COLO668 (cell line): ENCODE data around the gene NKPD1.

Source experiments
- DNase-seq: peaks from one replicate; lab custom pipeline; 2025; ENCODE audit not compliant: unreplicated experiment; lab: John Stamatoyannopoulos, UW

NKPD1 gene

GRCh38 chr19:45141203-45141900 is 19.4 kb downstream of the NKPD1 start:
- DNase-seq, result no peak

- no peak for DNase-seq
These were observed 20.2 kb downstream of the NKPD1 start for GRCh38 chr19:45140533-45140932.

GRCh38 chr19:45140144-45140503 is 20.7 kb downstream of the NKPD1 start:
- no peak for DNase-seq

DNA sequence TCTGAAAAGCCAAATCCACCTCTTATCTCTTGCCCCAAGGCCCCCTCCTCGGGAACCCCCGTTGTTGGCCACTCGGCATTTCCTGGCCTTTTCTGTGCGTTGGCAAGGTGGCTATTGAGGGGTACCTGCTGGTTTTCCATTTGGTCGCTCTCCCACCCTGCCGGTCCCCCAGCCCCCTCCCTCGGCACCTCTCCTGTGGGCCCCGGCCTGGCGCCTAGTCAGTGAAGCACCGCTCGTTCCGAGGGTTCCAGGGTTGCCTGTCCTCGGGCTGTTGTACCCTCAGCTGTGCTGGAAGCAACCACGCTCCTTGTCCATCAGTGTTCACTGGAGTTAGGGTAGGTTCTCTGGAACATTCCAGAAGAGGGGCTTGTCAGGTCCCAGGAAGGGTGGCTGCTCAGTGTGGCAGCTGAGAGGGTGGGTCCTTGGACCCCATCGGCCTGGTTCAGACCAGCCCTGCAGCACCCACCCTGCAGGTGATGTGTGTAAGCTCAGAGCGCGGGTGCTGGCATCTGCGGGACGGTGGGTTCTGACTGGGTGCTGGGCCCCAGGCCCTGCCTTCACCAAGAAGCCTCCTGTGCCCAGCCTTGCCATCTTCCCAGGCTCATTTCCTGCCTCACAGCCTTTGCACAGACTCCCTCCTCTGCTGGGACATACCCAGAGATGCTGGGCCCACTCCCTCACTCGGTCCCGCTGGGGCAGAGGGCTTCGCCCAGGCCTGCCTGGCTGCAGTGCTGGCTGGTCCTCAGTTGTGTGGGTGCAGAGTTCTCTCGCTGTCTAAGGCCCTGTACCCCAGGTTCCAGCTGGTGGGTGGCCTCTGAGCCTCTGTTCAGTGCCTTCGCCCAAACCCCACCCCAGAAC is 21.3 kb downstream of the NKPD1 start:
- DNase-seq, result no peak

DNA sequence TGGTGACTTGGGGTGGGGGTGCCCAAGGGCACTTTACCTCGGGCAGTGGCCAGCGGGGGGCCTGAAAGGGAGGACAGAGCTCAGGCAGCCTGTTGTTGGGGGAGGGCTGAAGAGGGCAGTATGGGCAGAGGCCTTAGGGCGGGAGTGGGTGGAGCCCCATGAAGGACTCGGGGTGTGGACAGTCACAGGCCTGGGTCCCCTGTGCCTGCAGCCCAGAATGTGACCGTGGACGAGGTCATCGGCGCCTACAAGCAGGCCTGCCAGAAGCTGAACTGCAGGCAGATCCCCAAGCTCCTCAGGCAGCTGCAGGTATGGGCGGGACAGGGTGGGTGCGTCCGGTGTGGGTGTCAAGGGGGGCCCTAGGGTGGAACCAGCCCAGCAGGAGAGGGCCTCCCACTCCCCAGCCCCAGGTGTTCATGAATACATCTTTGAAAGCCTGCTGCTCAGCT is 22.5 kb downstream of the NKPD1 start:
- DNase-seq, result no peak

GRCh38 chr19:45137179-45137761 is 23.5 kb downstream of the NKPD1 start:
- no peak for DNase-seq

DNA sequence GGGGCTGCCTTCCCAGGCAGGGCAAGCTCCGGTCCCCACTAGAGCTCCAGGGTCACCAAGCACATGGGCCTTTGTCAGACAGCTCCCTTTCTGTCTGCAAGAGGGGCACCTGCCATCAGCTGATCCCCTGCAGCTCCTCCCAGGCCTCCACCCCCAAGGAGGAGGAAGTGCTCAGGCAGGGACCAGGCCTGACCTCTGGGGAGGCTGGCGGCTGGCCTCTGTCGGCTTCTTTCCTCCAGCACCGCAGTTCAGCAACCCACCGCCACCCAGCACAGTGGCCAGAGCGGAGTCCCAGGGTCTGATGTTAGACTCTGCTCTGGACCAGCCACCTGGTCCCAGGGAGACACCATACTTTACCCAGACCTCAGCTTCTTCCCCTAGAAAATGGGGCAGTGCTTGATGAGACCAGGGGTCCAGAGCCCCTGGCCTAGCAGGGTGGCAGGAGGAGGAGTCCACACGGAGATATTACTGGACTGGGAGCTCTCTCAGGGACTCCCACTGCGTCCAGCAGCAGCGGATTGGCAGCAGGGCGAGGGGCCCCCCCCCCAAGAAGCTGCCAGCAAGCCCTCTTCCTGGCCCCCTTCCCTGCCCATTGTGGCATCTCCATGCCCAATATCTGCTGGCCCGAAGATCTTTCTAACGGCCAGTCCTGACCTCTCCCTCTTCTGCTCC is 24.1 kb downstream of the NKPD1 start:
- no peak for DNase-seq

DNA sequence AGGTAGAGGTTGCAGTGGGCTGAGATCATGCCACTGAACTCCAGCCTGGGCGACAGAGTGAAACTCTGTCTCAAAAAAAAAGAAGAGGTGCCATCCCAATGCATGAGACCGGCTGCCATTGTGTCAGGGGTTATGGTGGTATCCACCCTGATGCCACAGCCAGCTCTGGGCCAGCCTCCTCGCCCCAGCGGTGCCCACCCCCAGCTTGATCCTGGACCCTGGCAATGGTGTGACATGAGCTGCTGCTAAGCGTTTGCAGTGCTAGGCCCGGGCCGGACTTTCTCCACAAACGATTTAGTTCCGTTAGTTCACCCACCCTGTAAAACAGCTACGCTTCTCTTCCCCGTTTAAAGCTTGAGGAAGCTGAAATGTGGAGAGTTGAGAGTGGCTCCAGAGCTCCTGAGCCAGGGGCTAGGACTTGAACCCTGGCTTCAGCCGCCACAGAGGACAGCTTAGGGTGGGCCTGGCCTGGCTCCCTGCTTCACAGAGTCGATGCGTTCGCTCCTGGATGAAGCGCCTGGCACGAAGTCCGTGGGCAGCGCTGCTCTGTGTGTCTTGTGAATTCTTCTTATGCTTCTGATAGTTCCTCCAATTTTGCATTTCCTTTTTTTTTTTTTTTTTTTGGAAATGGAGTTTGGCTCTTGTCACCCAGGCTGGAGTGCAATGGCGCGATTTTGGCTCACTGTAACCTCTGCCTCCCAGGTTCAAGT is 25.5 kb downstream of the NKPD1 start:
- no peak for DNase-seq

DNA sequence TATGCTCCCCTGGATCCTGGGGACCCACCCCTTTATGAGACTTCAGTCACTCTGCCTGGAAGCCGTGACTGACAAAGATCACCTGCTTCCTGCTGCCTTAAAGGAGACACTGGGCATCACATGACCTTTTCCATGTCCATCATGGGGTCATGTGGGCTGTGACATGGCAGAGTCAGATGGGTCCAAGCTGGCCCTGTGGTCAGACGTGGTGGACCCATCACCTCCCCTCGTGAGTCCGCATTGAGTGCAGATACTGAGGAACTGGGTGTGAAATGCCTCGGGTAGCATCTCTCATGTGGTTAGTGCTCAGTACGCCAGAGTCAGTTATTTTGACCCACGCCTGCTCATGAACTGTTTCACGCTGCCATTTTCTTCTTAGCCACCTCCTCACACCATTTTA is 27.1 kb downstream of the NKPD1 start:
- DNase-seq, result no peak

DNA sequence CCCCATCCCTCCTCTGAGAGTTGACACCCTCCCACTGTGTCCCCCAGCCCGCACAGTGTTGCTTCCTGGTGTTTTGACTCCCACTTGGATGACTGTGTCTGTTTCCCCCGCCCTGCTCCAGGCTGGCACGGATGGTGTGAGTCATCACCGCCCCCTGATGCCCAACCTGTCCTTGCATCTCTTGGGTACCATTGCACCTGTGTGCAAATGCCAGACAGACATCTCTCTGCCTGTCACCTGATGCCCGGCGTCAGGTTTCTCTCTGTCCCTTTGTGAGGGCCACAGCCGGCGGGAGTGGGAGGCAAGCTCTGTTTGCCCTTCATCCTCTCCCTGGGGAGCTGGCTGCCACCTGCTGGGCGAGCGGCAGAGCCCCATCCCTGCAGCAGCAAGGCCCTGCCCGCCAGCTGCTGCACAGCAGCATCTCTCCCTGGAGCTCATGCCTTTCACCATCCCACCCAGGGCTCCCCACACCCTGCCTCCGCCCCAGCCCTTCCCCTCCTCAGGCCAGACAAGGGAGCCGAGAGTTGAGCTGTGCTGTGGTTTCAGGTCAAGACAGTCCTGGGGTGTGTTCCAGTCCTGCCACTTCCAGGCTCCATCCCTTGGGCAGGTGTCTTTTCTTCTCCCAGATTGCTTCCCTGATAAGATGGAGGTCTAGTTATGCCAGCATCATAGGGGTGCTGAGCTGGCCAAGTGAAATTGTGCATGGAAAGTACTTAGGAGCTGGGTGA is 29.7 kb downstream of the NKPD1 start:
- DNase-seq, result peak; percentile 98

DNA sequence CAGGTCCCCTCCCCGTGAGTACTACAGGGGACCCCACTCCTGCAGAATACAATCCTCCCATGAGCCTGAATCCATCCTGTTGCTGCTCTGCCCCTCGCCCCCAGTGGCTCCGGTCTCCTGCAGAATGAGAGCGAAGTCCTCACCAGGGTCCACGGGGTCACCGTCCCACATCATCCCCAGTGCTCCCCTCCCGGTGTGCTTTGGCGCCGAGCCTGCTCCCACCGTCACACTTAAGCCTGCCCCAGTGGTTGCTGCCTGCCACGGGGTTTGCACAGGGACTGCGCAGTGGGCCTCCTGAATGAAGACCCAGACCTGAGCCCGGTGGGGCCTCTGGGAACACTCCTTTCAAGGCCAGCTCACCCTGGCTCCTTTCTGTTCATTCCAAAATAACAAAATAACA is 30.5 kb downstream of the NKPD1 start:
- DNase-seq, result no peak

GRCh38 chr19:45128806-45129205 is 32.0 kb downstream of the NKPD1 start:
- DNase-seq, result no peak

DNA sequence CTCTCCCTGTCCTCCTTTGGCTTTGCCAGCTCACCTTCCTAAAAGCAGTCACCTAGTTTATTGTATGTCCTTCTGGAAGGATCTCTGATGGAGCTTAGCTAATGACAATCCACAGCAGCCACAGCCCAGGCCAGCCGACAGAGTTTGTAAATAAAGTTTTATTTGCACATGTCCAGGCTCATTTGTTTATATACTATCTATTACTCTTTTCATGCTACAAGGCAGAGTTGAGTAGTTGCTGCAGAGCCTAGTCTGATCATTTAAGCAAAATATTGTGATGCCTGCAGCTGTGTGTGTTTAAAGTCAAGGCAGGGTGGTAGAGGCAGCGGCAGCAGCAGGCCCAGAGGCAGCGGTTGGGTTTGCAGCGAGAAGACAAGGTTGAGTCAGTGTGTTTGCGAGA is 32.6 kb downstream of the NKPD1 start:
- DNase-seq, result peak; percentile 30

DNA sequence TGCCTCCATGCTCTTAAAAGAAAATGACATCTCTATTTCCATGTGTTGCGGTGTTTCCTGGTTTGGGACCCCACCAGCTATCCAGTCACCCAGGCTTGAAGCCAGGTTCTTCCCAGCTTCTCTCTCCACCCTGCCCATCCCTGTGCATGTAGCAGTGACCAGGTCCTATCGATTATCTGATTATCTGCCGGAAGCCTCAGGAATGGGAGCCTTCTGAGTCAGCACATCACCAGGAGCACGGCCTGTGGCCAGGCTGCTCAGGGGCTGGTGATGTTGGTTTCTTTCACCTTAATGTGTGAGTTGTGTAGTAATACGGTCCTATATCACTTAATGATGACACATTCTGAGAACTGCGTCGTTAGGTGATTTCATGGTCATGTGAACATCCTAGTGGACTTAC is 34.1 kb downstream of the NKPD1 start:
- no peak for DNase-seq

DNA sequence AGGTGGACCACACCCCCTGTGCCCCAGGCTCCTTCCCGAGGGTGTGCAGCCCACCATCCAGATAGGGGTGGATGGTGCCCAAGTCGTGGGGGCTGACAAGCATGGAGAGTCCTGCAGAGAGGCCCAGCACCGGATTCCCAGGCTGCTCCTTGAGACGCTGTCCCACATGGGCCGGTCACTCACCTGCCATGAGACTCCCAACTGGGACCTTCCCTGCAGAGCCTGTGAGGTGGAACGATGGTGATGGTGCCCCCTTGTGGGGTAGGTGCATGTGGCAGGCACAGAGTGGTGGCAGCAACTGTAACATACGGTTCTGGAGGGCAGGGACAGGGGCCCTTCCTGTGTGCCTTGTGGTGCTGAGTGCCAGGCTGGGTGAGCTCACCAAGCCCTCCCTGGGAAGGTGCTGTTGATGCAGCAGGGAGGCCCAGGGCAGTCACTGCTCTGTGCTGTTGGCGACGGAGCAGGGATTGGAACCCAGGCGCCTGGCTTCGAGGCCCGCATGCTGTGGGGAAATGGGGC is 34.7 kb downstream of the NKPD1 start:
- DNase-seq, result peak; percentile 76

DNA sequence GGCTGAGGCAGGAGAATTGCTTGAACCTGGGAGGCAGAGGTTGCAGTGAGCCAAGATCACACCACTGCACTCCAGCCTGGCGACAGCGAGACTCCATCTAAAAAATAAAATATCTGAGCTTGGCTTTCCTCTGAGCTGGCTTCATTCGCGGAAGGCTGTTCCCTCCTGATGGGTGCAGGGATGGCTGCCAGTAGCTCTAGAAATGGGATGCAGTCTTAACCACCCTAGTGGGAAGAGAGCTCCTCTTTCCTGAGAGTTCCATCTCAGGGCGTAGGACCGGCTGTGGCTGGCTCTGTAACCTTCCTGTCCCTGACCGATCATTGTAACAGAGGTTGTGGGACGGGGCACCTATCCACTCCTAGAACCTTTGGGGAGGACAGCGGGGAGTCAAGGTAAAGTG is 35.4 kb downstream of the NKPD1 start:
- DNase-seq, result no peak

GRCh38 chr19:45124021-45124420 is 36.8 kb downstream of the NKPD1 start:
- DNase-seq, result no peak

- no peak for DNase-seq
These were observed 37.3 kb downstream of the NKPD1 start for GRCh38 chr19:45123440-45123850.

- DNase-seq, result no peak
These were observed 38.0 kb downstream of the NKPD1 start for GRCh38 chr19:45122832-45123231.

- no peak for DNase-seq
These were observed 38.9 kb downstream of the NKPD1 start for GRCh38 chr19:45121827-45122345.
